Muscle of arm (tissue), 14 donors: ENCODE results near the gene DEFB110. TPM values are rescaled to one million over a fixed set of nuclear protein-coding genes. Genes with fewer than 3 reads are reported as not detected.

Experiments
- DNase-seq: peaks from one replicate; pipeline ENCODE4 v3.0.0-alpha.2; 2013
- long read RNA-seq, 11 donors: transcript quantifications; one replicate each; lab custom pipeline, GENCODE V29; 2026
- polyA plus RNA-seq, 12 donors: library from polyadenylated mRNA; unstranded; fragments of 120-200 nt; gene quantifications; one replicate each; pipeline ENCODE4 v1.2.1, GENCODE V29; 2013; ENCODE audit not compliant: insufficient read length in 12 of 12

The DEFB110 gene
- polyA plus RNA-seq: not detected
- long read RNA-seq, donor 1: 0 reads
- long read RNA-seq, donor 2: 0 reads
- long read RNA-seq, donor 3: 0 reads
- long read RNA-seq, donor 4: 0 reads
- long read RNA-seq, donor 5: 0 reads
- long read RNA-seq, donor 6: 0 reads
- long read RNA-seq, donor 7: 0 reads
- long read RNA-seq, donor 8: 0 reads
- long read RNA-seq, donor 9: 0 reads
- long read RNA-seq, donor 10: 0 reads
- long read RNA-seq, donor 11: 0 reads

GRCh38 chr6:50021894-50022293 lies at the start of gene DEFB110:
Gene DEFB110 (minus strand): TSS chr6:50021994. CDS start chr6:50021935, 59 bp downstream.
- no peak for DNase-seq

- DNase-seq: no peak
These were observed 48.3 kb upstream of the DEFB110 start for GRCh38 chr6:50070101-50070500.

- DNase-seq: no peak
These were observed 40.3 kb upstream of the DEFB110 start for GRCh38 chr6:50062051-50062450.

DNA sequence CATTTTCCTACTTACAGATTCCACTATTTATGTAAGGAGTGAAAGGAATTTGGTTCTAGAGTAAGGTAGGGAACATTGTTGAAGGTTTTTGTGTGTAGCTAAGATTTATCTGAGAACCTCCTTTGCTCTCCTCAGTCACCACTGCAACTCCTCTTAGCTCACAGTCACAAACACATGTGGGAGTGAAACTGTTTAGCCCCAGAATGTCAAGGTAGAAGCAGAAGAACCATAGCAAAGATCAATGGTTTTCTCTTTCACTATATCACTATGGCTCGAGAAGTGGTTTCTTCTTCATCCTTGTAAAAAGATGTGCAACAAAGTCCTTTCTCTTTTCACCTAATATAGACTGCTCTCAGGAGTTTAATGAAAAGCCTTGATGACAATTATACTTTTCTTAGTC lies 34.4 kb upstream of the DEFB110 start:
- DNase-seq: no peak

- no peak for DNase-seq
These were observed 28.0 kb upstream of the DEFB110 start, which contains the start of gene DEFB112 for GRCh38 chr6:50049829-50050228. Gene DEFB112 (minus strand): TSS chr6:50049929. CDS start chr6:50049869, 60 bp downstream.

GRCh38 chr6:50047026-50047425 lies 25.2 kb upstream of the DEFB110 start:
- DNase-seq: no peak

GRCh38 chr6:50030777-50031562 lies 9.2 kb upstream of the DEFB110 start:
- DNase-seq: no peak

GRCh38 chr6:50030350-50030749 lies 8.6 kb upstream of the DEFB110 start:
- no peak for DNase-seq

DNA sequence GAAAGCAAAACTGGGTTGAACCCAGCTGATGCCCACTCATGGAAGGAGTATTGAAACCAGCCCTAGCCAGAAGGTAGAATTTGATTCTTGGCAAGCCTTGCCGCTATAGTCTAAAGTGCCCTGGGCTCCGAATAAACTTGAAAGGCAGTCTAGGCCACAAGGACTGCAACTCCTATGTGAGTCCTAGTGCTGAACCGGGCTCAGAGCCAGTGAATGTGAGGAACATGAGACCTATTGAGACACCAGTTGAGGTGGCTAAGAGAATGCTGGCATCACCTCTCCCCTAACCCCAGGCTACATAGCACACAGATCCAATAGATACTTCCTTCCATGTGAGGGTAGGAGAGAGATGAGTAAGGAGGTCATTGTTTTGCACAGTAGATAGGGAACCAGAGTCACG lies 3.5 kb upstream of the DEFB110 start:
- no peak for DNase-seq

DNA sequence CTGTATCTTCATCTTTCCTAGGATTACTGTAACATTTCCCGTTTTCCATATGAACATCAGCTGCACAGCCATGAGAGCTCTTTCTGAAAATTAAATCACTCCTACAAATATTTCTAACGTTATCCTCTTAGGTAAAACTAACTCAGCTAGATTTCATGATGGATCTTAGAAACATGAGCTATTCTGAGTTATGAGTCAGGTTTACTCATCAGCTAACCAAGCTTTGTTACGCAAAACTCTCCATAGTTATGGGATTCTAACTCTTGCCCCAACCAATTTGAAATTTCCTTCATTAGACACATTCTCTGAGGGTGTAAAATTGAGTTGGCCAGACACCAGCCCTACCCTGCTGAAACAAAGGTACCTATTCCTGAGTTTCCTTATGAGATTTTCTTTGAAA lies 14.0 kb downstream of the DEFB110 start:
- DNase-seq: no peak

DNA sequence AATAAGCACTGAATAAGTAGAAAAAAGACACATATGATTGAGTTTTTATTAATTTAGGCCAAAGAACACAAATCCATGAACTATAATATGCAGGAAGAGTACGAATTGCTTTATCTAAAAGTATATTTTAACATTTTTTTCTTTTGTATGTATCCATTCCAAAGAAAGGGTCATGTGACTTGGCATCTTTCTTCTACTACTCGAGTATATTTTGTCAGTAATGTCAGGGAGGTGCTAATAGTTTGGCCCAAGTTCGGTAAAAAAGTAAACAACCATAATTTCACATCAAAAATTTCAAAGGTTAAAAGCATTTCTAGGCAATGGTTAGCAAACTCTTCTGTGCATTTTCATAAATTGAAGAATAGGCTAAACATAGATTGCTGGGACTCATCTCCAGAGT lies 18.7 kb downstream of the DEFB110 start:
- DNase-seq: no peak

DNA sequence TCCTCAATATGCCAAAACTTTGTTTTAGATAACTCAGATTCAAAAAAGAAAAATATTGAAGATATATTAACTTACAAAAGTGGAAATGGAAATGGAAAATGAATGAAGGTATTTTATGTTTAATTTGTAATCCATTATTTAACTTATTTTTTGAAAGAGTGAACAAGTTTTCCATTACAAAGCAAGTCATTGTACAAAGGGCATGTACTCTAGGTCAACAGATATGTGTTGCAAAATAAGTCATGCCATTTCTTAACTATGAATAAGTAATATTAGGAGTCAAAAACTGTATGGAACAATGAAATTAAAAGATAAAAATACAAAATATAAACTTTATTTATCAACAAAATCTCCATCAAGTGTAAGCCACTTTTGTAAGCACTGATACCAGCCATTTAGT lies 26.5 kb downstream of the DEFB110 start:
- DNase-seq: no peak

- no peak for DNase-seq
These were observed 32.9 kb downstream of the DEFB110 start for GRCh38 chr6:49988900-49989299.

DNA sequence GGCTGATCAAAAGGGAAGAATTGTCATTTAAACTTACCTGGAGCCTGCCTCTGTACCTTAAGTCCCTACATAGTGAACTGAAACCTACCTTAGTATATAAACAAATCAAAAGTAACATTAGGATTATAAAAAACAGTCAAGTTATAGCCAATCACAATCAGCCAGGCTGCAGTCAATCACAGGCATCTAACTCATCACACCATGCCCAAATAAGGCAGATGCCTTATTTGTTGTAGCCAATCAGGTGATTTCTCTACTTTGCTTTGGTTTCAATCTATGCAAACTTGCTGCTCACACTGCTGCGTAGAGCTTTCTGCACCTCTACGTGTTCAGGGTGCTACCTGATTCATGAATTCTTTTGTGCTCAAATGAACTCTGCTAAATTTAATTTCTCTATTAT lies 34.0 kb downstream of the DEFB110 start:
- DNase-seq: no peak

DNA sequence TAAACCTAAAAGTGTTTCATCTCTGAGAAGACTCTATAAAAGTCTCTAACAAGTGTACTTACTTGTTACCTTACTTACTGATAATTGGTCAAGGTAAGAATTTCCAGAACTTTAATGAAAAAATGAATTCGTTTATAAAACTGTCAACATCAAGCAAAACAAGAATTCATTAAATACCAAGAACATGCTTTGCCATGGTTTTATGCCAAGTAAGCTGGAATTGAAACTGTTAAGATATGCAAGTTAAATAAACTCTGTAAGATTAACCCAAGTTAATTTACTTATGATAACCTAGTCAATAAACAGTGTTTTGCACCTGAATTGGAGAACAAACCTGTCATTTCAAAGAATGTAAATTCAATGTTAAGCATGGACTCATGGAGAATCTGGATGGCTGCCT lies 35.2 kb downstream of the DEFB110 start:
- no peak for DNase-seq

GRCh38 chr6:49982046-49982445 lies 39.7 kb downstream of the DEFB110 start:
- DNase-seq: no peak

DNA sequence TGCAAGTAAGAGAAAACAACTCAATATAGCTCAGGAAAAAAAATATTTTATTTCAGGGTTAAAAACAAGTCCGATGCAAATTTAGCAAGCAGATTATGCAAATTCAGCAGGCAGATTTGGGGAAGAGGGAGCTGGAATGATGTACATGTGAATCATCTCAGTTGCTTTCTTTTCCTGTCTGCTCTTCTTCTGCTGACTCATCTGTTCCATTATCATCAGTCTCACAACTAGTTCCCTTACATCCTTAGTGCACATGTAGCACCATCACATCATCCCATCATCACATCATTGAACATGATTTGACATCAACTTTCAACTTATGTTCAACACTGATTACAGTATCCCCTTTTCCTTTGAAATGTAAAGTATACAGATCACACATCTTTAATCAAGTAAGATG lies 40.9 kb downstream of the DEFB110 start:
- DNase-seq: no peak

- DNase-seq: no peak
These were observed 42.2 kb downstream of the DEFB110 start for GRCh38 chr6:49979584-49979983.

- no peak for DNase-seq
These were observed 43.2 kb downstream of the DEFB110 start for GRCh38 chr6:49978332-49979226.

- no peak for DNase-seq
These were observed 52.2 kb downstream of the DEFB110 start, which contains the start of gene DEFB113 for GRCh38 chr6:49969605-49970004. Gene DEFB113 (minus strand): TSS chr6:49969625. CDS start chr6:49969625, 0 bp downstream.
